Right lobe of liver (tissue), 6 donors: ENCODE data around the gene MAP3K2. TPM values are rescaled to one million over a fixed set of nuclear protein-coding genes. Genes with fewer than 3 reads are reported as not detected.

Source experiments
- ATAC-seq, 4 donors: fragments of 200-7000 bp; cut with Tn5 transposase; one replicate each; pipeline ENCODE4 v1.9.1; 2020; ENCODE audit warnings: mild to moderate bottlenecking in 4 of 4, moderate library complexity in 4 of 4
- DNase-seq, 3 donors: peaks; one replicate each; pipeline ENCODE4 v3.0.0-alpha.2; 2020
- H3K27ac ChIP-seq, 3 donors: fragments of 200-600 bp; one replicate each; pipeline ENCODE4 v1.8.0; 2022
- H3K27me3 ChIP-seq, 2 donors: fragments of 200-600 bp; one replicate each; pipeline ENCODE4 v1.8.0; 2022
- H3K36me3 ChIP-seq, 4 donors: fragments of 200-600 bp; sonication (generic) in 1 of 4; one replicate each; pipeline versions ENCODE4 v1.5.1 to v1.8.0; 2017 to 2022; ENCODE audit warnings: control low read depth in 1 of 4
- H3K4me1 ChIP-seq, 4 donors: fragments of 200-600 bp; sonication (generic) in 1 of 4; one replicate each; pipeline versions ENCODE4 v1.5.1 to v1.8.0; 2017 to 2022; ENCODE audit warnings: control low read depth in 1 of 4
- H3K4me3 ChIP-seq, 3 donors: fragments of 200-600 bp; one replicate each; pipeline ENCODE4 v1.8.0; 2022
- H3K9me3 ChIP-seq, 4 donors: fragments of 200-600 bp; sonication (generic) in 1 of 4; one replicate each; pipeline versions ENCODE4 v1.5.1 to v1.8.0; 2017 to 2022; ENCODE audit warnings: control low read depth in 1 of 4
- CTCF ChIP-seq, 4 donors: fragments of 200-600 bp in 3 of 4; fragments of 450-650 bp in 1 of 4; IDR thresholded peaks; one replicate each; pipeline versions ENCODE4 v1.5.1 to v1.8.0; 2016 to 2022; ENCODE audit warnings: antibody characterized with exemption in 4 of 4, mild to moderate bottlenecking in 2 of 4
- POLR2A ChIP-seq: fragments of 450-650 bp; IDR thresholded peaks from one replicate; pipeline ENCODE4 v1.6.1; 2017; ENCODE audit warnings: antibody characterized with exemption, mild to moderate bottlenecking
- WGBS: methylation state at CpG from one replicate; pipeline ENCODE4 v1.1.6; 2018; ENCODE audit warnings: low coverage, low lambda C conversion rate; ENCODE audit not compliant: insufficient coverage; ENCODE audit errors: missing lambda C conversion rate; 5-methylcytosine and 5-hydroxymethylcytosine counted together
- intact Hi-C, 2 donors: fragments of 100-400 bp; cut with DNase I; formaldehyde crosslinking; loops; one replicate each; pipeline versions ENCODE4 v1.11.2 to v1.14.1; 2022
- total RNA-seq, 6 experiments: library from RNA; depleted of rRNA in 2 of 6; stranded (reverse); fragments of >200 nt in 2 of 6; fragmentation: NEBNext Ultra II Directional in 3 of 6; extraction: Animal tissue kit (Norgen Biotek cat#: 25700) in 3 of 6; gene quantifications; one replicate each; pipeline versions ENCODE4 v1.1.0 to v1.2.4, GENCODE V29; 2016 to 2023
- donor health status: DM: no; HTN: yes; CAD: no.
- donor health status: DM: no; HTN: no; CAD: no.
- donor health status: DM: no; HTN: no; CAD: no.
- donor health status: DM: no; HTN: yes; CAD: no.
- donor health status: DM: no; HTN: yes; CAD: no.

MAP3K2 gene
- total RNA-seq, 6 experiments from 2014 or later, result 28.6 to 45.1 (median 39.8) TPM

- no peak for DNase-seq
Measured at GRCh38 chr2:127424598-127425520, 37.1 kb upstream of the MAP3K2 start.

GRCh38 chr2:127423880-127424279 lies 36.1 kb upstream of the MAP3K2 start:
- no peak overlapping the region for H3K4me3 ChIP-seq
- H3K9me3 ChIP-seq, result no peaks in the 10 kb centered on the region
- H3K27ac ChIP-seq, result no peak overlapping the region
- H3K36me3 ChIP-seq, result peaks cover 0 to 33% (median 12%) of the 10 kb centered on the region in 4 donors
- ATAC-seq, result no peak
- H3K4me1 ChIP-seq, result peaks cover 0 to 8% (median 0%) of the 10 kb centered on the region in 4 donors
- intact Hi-C loops, result no loop called here
- 56% methylated on average over 1 of the region's 1 CpG for WGBS
- TF ChIP-seq CTCF (IDR thresholded peaks at IDR 0.05) (no peak), POLR2A (no peak)
- H3K27me3 ChIP-seq, result no peaks in the 10 kb centered on the region
- no peak for DNase-seq

More at GRCh38 chr2:127424598-127425520, 37.1 kb upstream of the MAP3K2 start:
- ATAC-seq, result no peak
- no peaks in the 10 kb centered on the region for H3K9me3 ChIP-seq
- peaks cover 0 to 8% (median 0%) of the 10 kb centered on the region in 4 donors for H3K4me1 ChIP-seq
- TF ChIP-seq POLR2A (no peak), CTCF (IDR thresholded peaks at IDR 0.05) (no peak)
- H3K27ac ChIP-seq, result no peak overlapping the region
- no peak overlapping the region for H3K4me3 ChIP-seq
- H3K27me3 ChIP-seq, result no peaks in the 10 kb centered on the region
- intact Hi-C loops, result no loop called here
- 74% methylated on average over 7 of the region's 13 CpGs for WGBS
- peaks cover 0 to 33% (median 12%) of the 10 kb centered on the region in 4 donors for H3K36me3 ChIP-seq

- H3K36me3 ChIP-seq, result peaks cover 0 to 33% (median 11%) of the 10 kb centered on the region in 4 donors
- no peak overlapping the region for H3K27ac ChIP-seq
- intact Hi-C loops, result no loop called here
- TF ChIP-seq CTCF (IDR thresholded peaks at IDR 0.05) (no peak), POLR2A (no peak)
- ATAC-seq, result no peak
- peak overlapping the region in 2 of 3 donors; percentile 5 to 13 for H3K4me3 ChIP-seq
- WGBS, result 36% methylated on average over 12 of the region's 29 CpGs
- H3K9me3 ChIP-seq, result no peaks in the 10 kb centered on the region
- H3K27me3 ChIP-seq, result no peaks in the 10 kb centered on the region
- peaks cover 0 to 8% (median 0%) of the 10 kb centered on the region in 4 donors for H3K4me1 ChIP-seq
- no peak for DNase-seq
Measured at GRCh38 chr2:127423478-127423843, 35.7 kb upstream of the MAP3K2 start.

GRCh38 chr2:127422559-127423477 lies 35.0 kb upstream of the MAP3K2 start:
- Histone ChIP-seq H3K27me3 (no peaks in the 10 kb centered on the region), H3K36me3 (peaks cover 0 to 33% (median 10%) of the 10 kb centered on the region in 4 donors), H3K4me1 (peaks cover 0 to 12% (median 1%) of the 10 kb centered on the region in 4 donors), H3K9me3 (no peaks in the 10 kb centered on the region), H3K27ac (no peak overlapping the region), H3K4me3 (peak overlapping the region in 2 of 3 donors; percentile 5 to 13)
- DNase-seq (peak in 1 of 3 donors; percentile 38), ATAC-seq (no peak)
- WGBS, result 54% methylated on average over 12 of the region's 73 CpGs
- intact Hi-C loops, result no loop called here
- TF ChIP-seq CTCF (IDR thresholded peaks at IDR 0.05), result no peak
- no peak for TF ChIP-seq POLR2A
